ENCODE measurements around the gene MRPL3.

DNA sequence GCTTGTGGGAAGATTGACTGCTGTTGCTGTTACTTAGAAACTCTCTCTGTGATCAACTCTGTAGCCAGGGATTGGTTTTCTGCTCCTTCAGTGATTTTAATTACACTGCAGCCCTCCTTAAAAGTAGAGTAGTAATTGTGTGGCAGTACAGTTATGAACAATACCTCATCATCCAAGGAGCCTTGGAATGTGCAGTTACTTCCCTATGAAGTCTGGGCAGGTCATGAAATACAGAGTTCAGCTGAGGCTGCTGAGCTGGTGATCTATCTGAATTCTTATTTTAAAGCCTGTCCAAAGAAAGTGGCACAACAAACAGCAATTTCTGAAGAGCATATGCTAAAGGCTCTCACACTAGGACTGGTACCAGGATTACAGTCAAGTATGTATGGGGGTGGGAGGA lies 37.4 kb upstream of the MRPL3 start:
- no peak for TF ChIP-seq POLR2AphosphoS5 (IDR thresholded peaks at IDR 0.05)
- TF ChIP-seq, protein P1, sequence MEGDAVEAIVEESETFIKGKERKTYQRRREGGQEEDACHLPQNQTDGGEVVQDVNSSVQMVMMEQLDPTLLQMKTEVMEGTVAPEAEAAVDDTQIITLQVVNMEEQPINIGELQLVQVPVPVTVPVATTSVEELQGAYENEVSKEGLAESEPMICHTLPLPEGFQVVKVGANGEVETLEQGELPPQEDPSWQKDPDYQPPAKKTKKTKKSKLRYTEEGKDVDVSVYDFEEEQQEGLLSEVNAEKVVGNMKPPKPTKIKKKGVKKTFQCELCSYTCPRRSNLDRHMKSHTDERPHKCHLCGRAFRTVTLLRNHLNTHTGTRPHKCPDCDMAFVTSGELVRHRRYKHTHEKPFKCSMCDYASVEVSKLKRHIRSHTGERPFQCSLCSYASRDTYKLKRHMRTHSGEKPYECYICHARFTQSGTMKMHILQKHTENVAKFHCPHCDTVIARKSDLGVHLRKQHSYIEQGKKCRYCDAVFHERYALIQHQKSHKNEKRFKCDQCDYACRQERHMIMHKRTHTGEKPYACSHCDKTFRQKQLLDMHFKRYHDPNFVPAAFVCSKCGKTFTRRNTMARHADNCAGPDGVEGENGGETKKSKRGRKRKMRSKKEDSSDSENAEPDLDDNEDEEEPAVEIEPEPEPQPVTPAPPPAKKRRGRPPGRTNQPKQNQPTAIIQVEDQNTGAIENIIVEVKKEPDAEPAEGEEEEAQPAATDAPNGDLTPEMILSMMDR (IDR thresholded peaks at IDR 0.05): no peak

Data from transverse colon (tissue), 4 donors.